ENCODE measurements around the gene PPEF2.

PPEF2 gene

DNA sequence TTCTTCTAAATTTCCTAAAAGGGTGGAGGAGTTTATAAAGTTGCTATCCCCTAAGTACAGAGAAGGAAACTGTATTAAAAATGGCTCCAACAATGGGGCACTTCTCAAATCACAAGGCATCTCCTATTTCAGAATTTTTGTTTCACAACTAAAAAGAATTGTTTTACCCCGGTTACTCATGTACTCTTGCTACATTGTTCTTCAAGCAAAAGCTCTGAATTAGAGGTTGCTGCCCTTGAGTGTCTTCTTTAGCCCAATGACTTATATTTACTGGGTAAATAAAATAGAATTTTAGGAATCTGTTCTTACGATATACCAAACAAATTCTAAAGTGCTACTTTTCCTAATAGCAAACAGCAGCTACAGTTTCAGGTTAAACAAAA, 67.5 kb downstream of the PPEF2 start:
- in situ Hi-C loops (cut with MboI; ENCODE audit: low sequenced_read_pairs): no loop called here

DNA sequence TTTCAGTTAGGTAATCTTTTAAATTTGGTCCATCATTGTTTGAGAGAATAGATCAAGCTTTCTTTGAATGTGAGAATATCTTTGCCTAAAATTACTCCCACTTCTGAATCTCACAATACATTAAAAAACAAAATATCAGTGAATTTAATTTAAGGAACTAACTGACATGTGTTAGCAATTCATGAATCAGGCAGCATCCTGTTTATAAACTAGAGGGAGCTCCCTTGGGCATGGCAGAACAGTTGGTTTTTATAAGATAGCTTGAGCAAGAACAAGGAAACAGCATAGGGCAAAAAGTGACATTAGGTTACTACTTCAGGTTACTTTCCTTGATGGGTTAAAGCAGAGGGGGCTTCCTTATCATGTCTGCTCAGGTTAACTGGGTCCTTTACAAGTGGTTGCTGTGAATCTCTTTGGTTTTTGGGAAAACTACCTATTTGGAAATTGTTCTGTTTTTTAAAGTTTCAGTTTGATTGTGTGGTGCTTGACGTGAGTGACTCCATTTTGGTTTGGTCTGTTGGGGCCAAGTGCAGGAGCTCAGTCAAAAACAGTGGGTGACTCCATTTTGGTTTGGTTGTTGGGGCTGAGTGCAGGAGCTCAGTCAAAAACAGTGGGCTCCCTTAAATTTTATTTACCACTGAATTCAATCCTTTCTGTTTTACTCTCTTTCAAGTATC, 68.0 kb downstream of the PPEF2 start:
- in situ Hi-C loops (cut with MboI; ENCODE audit: low sequenced_read_pairs): no loop called here

DNA sequence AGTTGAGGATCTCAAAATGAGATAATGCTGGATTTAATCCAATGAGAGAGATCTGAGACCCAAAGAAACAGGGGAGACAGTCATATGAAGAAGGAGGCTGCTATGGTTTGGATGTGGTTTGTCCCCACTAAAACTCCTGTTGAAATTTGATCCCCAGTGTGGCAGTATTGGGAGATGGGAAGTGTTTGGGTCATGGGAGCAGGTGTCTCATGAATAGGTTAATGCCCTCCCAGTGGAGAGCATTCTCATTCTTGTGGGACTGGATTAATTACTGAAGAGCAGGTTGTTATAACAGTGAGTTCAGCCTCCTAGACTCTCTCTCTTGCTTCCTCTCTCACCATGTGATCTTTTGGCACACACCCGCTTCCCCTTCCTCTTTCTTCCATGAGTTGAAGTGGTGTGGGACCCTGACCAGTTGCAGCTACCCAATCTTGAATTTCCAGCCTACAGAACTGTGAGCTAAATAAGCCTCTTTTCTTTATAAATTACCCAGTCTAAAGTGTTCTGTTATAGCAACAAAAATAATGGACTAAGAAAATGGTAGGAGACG, 70.3 kb downstream of the PPEF2 start:
- in situ Hi-C loops (cut with MboI; ENCODE audit: low sequenced_read_pairs): no loop called here

DNA sequence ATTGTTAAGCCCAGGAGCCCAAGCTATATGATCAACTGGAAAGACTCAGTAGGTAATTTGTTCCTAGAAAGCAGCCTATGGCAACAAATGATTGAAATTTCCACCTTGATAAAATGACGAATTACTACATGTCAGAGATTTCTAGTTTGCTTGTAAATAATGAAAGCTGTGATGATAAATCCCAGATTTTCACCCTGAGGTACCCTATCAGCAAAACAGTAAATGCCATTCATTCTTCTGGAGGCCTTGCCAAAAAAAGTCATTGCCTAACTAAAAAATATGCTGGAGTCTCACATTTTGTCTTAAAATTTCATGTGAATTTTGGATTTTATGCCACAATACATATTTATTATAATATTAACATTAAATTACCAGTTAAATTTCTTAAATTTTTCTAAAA, 71.3 kb downstream of the PPEF2 start:
- in situ Hi-C loops (cut with MboI; ENCODE audit: low sequenced_read_pairs): no loop called here

DNA sequence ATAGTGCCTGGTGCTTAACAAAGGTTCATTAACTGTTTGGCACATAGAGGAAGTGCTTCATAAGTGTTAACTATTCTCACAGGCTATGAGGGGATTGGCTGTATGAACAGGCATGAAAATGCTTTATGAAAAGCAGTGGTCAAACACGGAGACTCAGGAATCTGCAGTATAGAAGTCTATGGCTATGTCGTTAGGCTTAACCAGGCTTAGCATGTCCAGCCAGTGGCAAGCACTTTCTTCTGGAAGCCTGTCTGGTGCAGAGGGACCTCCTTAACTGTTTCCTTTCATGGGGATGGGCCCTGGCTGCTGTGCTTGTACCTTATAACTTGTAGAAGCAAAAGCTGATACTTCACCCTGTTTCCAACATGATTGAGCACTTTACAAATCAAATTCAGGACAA, 78.4 kb downstream of the PPEF2 start:
- in situ Hi-C loops (cut with MboI; ENCODE audit: low sequenced_read_pairs): no loop called here

DNA sequence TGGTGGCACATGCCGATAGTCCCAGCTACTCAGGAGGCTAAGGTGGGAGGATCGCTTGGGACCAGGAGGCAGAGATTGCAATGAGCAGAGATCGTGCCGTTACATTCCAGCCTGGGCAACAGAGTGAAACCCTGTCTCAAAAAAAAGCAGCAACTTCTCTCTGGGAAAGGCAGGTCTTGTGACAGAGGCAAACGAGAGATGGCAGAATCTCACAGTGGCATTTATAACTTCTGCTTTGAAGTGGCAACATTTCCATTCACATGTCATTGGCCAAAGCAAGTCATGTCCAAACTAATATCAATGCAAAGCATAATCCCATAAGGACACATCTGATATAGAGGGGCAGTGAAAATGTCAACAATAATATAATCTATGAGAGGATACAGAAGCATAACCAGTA, 79.8 kb downstream of the PPEF2 start:
- in situ Hi-C loops (cut with MboI; ENCODE audit: low sequenced_read_pairs): no loop called here

DNA sequence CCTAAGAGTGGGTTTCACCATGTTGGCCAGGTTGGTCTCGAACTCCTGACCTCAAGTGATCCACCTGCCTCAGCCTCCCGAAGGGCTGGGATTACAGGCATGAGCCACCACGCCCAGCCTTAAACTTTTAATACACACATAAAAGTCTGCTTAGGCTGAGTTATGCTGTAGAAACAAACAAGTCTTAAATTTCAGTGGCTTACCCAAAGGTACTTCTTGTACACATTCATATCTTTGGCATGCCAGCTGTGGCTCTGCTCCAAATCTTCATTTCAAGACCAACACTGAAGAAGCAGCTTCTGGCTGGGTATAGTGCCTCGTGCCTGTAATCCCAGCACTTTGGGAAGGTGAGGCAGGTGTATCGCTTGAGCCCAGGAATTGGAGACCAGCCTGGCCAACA, 80.3 kb downstream of the PPEF2 start:
- in situ Hi-C loops (cut with MboI; ENCODE audit: low sequenced_read_pairs): no loop called here

DNA sequence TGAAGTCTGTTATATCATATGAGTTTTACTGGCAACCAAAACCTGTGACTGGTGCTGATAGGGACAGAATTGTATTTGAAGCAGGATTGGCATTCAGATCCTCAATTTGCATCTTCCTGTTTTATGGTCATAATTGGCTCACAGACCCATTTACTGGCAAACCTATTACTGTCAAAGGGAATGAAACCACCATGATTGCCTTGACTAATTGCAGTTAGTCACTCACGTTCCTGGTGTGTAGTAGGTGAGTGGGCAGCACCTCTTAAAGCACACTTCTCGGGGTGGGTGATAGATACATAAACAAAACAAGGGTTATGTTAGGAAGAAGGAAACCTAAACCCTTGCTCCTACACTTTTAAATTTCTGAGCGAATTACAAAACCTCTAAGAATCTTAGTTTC, 81.0 kb downstream of the PPEF2 start:
- in situ Hi-C loops (cut with MboI; ENCODE audit: low sequenced_read_pairs): no loop called here

DNA sequence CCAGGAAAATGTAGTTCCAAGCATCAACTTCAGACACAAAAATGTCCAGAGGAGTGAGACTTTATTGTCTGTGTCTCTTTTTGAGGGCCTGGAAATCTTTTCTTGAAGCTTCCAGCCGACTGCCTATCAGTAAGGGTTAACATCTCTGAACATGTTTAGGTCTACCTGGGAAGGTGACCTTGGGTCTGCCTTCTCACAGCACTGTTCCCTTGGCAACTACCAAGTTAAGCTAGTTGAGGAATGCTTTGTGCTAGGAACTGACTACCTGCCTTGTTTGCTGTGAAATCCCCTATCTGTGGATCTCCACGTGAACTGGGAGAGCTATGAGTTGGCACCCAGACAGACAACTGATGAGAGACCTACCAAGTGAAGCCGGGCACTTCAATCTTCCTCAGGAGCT, 81.6 kb downstream of the PPEF2 start:
- in situ Hi-C loops (cut with MboI; ENCODE audit: low sequenced_read_pairs): no loop called here

DNA sequence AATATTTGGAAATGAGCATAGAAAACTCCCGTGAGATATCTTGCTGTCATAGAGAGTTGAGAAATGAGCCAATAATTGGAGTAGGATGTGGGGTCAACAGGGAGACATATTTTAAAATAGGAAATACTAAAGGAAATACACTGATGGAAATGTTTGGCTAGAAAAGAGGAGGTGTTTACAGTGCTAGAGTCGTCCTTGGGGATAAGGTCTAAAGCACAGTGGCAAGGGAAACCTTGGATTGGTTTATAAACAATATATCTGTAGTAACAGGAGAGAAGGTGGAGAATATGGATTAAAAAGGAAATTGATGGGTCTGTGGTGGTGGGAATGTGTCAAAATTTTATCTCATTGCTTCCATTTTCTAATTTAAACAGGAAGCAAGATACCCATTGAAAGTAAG, 82.1 kb downstream of the PPEF2 start:
- in situ Hi-C loops (cut with MboI; ENCODE audit: low sequenced_read_pairs): no loop called here

DNA sequence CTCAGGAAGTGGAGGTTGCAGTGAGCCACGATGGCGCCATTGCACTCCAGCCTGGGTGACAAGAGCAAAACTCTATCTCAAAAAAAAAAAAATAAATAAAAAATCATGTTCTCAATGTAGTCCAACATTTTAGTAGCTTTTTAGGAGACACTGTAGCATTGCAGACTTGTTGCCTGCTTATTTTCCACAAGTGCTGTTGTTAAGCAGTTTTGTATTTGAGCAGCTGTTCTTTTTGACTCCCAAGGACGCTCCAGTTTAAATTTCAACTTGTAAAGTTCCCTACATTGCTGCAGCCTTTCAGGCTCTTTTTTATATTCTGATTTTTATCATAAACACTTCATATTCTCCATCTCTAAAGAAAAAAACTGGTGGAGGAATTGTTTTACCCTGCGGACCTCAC, 83.1 kb downstream of the PPEF2 start:
- in situ Hi-C loops (cut with MboI; ENCODE audit: low sequenced_read_pairs): no loop called here

DNA sequence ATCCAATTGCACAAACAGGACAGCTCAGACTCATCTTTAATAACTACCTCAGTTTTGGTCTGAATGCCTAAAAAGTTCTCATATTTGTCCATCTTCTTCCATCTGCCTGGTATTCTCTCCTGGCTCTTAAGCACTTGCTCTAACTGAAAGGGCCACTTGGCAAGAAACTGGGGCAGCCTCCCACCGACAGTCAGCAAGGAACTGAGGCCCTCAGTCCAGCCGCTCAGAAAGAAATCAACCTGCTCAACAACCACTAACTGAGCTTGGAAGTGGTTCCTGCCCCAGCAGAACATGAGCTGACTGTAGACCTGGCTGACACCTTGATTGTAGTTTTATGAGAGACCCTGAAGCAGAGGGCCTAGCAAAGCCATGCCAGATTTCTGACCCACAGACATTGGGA, 84.4 kb downstream of the PPEF2 start:
- in situ Hi-C loops (cut with MboI; ENCODE audit: low sequenced_read_pairs): no loop called here
